ENCODE measurements around the gene PCDHB5.

The PCDHB5 gene

GRCh38 chr5:141135030-141135717, at the start of gene PCDHB5:
Gene PCDHB5, plus strand, starts transcription at chr5:141135206. Its CDS starts 229 bp downstream, at chr5:141135435.
- Histone ChIP-seq H3K36me3 (ENCODE audit: control insufficient read depth in 2 of 2, insufficient read depth in 1 of 2, low read length in 2 of 2) (no peaks in the 10 kb centered on the region), H3K9me3 (ENCODE audit: control insufficient read depth, insufficient read depth, low read depth, low read length) (no peaks in the 10 kb centered on the region; the same call in 1 of the 2 replicates), H3K4me3 (ENCODE audit: low read depth, low read length) (no peak within 1 kb of the TSS), H3K27ac (ENCODE audit: extremely low read depth, low read depth, low read length) (no peak within 1 kb of the TSS), H3K4me1 (ENCODE audit: control insufficient read depth, insufficient read depth, low read length) (no peaks in the 10 kb centered on the region)
- TF ChIP-seq ZNF654 (tag by site-specific recombination; IDR thresholded peaks at IDR 0.05; ENCODE audit: low read depth) (peak; percentile 21), ZNF473 (tag by site-specific recombination; IDR thresholded peaks at IDR 0.05) (no peak)
- CTCF ChIA-PET = interaction anchor here (0.5 to 1.6 kb wide), 8 partner anchors 12 to 427 kb away, joined by 3 to 5 read pairs (median 3); partner anchors contain the start of gene PCDHB2
- POLR2A ChIA-PET = no interaction called here

- H3K27ac ChIP-seq (ENCODE audit: extremely low read depth, low read depth, low read length) = no peak within 1 kb of the TSS
- TF ChIP-seq AEBP2 (tag by site-specific recombination; IDR thresholded peaks at IDR 0.05; ENCODE audit: borderline replicate concordance) = no peak
- TF ChIP-seq ZNF792 (tag by site-specific recombination; IDR thresholded peaks at IDR 0.05) = no peak
- TF ChIP-seq INSM2 (tag by site-specific recombination; IDR thresholded peaks at IDR 0.05) = no peak
- TF ChIP-seq BCL11A (tag by site-specific recombination; IDR thresholded peaks at IDR 0.05; ENCODE audit: low read depth) = no peak
- no peak for TF ChIP-seq ZNF112 (tag by site-specific recombination; IDR thresholded peaks at IDR 0.05)
- TF ChIP-seq ZNF560 (tag by site-specific recombination; IDR thresholded peaks at IDR 0.05; ENCODE audit: borderline replicate concordance) = no peak
- TF ChIP-seq PBX3 (CRISPR knock-in tag; IDR thresholded peaks at IDR 0.05) = no peak
- TF ChIP-seq ZNF837 (tag by site-specific recombination; IDR thresholded peaks at IDR 0.05) = no peak
- no peak for TF ChIP-seq ZNF214 (tag by site-specific recombination; IDR thresholded peaks at IDR 0.05; ENCODE audit: borderline replicate concordance)
- no peak for TF ChIP-seq ZNF843 (tag by site-specific recombination; IDR thresholded peaks at IDR 0.05)
- TF ChIP-seq ZBTB26 (tag by site-specific recombination; optimal IDR thresholded peaks at IDR 0.05) = peak; percentile 13
- TF ChIP-seq ZNF670 (tag by site-specific recombination; IDR thresholded peaks at IDR 0.05; ENCODE audit: low read depth) = no peak
- no peak for TF ChIP-seq ZNF548 (tag by site-specific recombination; IDR thresholded peaks at IDR 0.05)
- TF ChIP-seq PATZ1 (tag by site-specific recombination; IDR thresholded peaks at IDR 0.05) = no peak
- TF ChIP-seq ZBTB44 (tag by site-specific recombination; IDR thresholded peaks at IDR 0.05) = no peak
Observed at GRCh38 chr5:141094481-141095262, 40.3 kb upstream of the PCDHB5 start, which contains the start of gene PCDHB2. Gene PCDHB2, plus strand, starts transcription at chr5:141094615. Its CDS starts 176 bp downstream, at chr5:141094791.

More at GRCh38 chr5:141094481-141095262, 40.3 kb upstream of the PCDHB5 start, which contains the start of gene PCDHB2:
- Histone ChIP-seq H3K4me1 (ENCODE audit: control insufficient read depth, insufficient read depth, low read length) (no peaks in the 10 kb centered on the region), H3K4me3 (ENCODE audit: low read depth, low read length) (peak within 1 kb of the TSS; percentile 55), H3K36me3 (ENCODE audit: control insufficient read depth in 2 of 2, insufficient read depth in 1 of 2, low read length in 2 of 2) (no peaks in the 10 kb centered on the region), H3K9me3 (ENCODE audit: control insufficient read depth, insufficient read depth, low read depth, low read length) (0 out of 2 replicates have a peak, but pooled peaks cover 2% of the 10 kb centered on the region)
- ChIA-PET CTCF (interaction anchor here (0.7 to 2.5 kb wide), 11 partner anchors 9 to 469 kb away, joined by 3 to 13 read pairs (median 4); partner anchors contain the start of genes PCDHB10, PCDHB5, PCDHB6 and PCDHB9), POLR2A (interaction anchor here (0.6 to 0.7 kb wide), 4 partner anchors 10 to 1633 kb away, joined by 3 to 6 read pairs (median 4); no protein-coding TSS in a partner anchor)

All from HEK293 (cell line).